C4-2B (cell line): Measurements from ENCODE around the gene APBB3.

Experiments
- ZFX ChIP-seq: fragments of 450-650 bp; IDR thresholded peaks from 2 replicates; pipeline ENCODE4 v1.6.1; 2017
- TF ChIP-seq, protein P1 (sequence below): fragments of 450-650 bp; conservative IDR thresholded peaks from 2 replicates; pipeline ENCODE4 v1.5.1; 2017; ENCODE audit warnings: mild to moderate bottlenecking

DNA sequence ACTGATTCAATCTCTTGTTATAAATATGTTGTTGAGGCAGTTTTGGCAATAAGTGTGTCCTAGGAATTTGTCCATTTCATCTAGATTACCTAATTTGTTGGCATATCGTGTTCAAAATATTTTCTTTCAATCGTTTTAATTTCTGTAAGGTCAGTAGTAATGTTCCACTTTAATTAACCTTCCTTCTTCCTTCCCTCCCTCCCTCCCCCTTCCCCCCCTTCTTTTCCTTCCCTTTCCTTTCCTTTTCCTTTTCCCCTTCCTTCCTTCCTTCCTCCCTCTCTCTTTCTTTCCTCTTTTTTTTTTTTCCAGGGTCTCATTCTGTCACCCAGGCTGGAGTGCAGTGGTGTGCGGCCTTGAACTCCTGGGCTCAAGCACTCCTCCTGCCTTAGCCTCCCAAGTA lies 41.5 kb upstream of the APBB3 start:
- TF ChIP-seq, protein P1, sequence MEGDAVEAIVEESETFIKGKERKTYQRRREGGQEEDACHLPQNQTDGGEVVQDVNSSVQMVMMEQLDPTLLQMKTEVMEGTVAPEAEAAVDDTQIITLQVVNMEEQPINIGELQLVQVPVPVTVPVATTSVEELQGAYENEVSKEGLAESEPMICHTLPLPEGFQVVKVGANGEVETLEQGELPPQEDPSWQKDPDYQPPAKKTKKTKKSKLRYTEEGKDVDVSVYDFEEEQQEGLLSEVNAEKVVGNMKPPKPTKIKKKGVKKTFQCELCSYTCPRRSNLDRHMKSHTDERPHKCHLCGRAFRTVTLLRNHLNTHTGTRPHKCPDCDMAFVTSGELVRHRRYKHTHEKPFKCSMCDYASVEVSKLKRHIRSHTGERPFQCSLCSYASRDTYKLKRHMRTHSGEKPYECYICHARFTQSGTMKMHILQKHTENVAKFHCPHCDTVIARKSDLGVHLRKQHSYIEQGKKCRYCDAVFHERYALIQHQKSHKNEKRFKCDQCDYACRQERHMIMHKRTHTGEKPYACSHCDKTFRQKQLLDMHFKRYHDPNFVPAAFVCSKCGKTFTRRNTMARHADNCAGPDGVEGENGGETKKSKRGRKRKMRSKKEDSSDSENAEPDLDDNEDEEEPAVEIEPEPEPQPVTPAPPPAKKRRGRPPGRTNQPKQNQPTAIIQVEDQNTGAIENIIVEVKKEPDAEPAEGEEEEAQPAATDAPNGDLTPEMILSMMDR: no peak
- no peak for TF ChIP-seq ZFX
